Measurements from ENCODE around the gene ADARB2.
"Not testable (repeated sequence)": the region's sequence is repeated elsewhere in the genome, so short reads cannot be mapped to it uniquely, and the experiment has no call there.

The ADARB2 gene

DNA sequence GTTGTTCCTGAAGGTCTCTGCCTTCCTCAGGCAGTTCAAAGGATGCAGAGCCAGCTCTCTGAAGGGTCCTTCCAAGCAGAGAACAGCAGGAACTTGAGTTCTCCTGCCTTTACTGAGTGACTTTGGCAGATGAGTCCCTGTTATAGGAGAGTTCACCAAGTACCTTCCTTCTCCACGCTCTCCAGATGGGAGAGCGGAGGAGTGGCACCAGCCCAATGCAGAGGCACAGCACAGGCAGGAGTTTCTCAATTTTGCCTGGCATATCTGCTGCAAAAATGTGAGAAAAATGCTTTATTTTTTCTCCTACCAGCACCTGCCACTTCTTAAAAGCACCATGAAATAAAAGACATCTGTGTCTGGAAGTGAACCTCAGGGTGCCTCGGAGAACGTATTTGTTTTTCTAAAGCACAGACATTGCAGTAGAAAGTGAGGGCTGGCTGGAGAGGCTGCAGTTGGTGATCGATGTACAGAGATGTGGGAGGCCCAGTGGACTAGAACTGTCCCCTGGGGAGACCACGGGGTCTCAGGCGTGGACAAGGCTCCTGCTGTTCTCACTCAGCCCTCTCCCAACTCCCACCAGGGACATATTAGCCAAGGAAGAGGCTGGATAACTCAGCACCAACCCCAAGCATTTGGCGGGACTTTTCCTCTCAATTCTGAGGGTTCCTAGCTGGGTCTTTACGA lies 506.6 kb downstream of the ADARB2 start:
- DNase-seq, result no peak

DNA sequence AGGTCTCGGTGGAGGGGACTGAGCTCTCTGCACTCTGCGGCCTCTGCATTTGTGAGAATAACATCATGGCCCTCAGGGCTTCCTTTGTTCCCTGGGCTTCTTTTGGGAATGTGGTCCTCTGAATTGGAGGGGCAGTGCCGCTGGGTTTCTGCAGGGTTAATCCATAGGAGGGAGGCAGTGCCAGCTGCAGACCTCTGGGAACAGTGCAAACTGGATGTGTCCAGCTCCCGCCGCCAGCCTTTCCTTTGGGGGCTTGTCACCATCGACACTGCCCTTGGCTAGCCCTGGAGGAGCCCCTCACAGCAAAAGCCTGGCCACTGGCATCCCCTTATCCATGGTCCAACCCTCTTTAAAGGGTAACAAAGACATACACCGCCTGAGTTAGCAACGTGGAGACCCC lies 507.2 kb downstream of the ADARB2 start:
- DNase-seq, result no peak

DNA sequence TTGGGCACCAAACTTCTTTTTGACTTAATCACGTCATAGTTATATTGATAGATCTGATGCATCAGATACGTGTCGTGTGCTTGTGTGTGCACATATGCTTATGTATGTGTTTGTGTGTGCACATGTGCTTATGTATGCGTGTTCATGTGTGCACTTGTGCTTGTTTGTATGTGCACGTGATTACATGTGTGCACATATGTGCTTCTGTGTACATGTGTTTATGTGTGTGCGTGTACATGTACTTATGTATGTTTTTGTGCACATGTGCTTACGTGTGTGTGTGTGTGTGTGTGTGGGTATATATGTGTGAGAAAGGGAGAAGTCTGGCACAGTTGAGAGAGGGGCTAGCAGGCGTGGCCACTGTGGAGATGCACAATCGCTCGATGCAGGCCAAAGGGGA lies 507.8 kb downstream of the ADARB2 start:
- DNase-seq, result no peak

DNA sequence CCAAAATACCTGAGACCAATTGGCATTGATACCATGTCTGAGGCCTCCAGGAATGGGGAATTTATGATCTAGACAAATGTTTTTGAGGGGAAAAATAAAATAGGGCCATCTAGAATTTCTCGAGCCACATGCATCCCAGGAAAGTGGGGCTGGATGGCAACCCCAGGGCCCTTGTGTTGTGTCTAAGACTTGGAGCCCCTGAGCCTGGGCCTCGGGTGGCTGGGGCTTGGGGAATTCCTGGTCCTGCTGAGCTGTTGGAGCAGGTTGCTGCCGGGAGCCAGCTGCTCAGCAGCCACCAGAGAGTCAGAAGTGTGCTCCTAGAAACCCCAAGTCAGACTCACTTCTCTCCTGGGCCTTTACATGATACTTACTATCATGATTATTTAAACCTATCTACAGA lies 508.2 kb downstream of the ADARB2 start:
- DNase-seq, result no peak

DNA sequence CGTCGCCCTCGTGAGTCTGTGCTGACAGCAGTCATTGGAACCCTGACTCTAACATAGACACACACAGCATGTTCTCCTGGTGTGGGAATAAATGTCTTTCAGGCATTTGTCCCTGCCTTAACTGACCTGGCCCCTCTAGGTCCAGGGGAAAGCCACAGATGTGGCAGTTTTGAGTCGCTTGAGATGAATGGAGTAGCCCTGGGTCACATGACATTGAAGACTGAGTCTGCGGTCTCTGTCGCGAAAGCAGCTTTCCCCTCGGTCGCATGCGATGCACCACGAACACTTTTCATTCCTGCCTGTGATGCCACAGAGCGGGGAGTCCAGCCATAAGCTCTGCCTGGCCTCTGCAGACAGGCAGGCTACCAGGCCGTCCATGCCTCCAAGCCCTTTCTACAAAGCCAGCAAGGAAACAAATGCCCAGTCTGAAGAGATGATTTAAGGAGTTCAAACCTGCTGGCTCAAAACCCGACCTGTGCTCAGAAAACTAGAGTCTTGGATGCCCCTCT lies 508.8 kb downstream of the ADARB2 start:
- no peak for DNase-seq

DNA sequence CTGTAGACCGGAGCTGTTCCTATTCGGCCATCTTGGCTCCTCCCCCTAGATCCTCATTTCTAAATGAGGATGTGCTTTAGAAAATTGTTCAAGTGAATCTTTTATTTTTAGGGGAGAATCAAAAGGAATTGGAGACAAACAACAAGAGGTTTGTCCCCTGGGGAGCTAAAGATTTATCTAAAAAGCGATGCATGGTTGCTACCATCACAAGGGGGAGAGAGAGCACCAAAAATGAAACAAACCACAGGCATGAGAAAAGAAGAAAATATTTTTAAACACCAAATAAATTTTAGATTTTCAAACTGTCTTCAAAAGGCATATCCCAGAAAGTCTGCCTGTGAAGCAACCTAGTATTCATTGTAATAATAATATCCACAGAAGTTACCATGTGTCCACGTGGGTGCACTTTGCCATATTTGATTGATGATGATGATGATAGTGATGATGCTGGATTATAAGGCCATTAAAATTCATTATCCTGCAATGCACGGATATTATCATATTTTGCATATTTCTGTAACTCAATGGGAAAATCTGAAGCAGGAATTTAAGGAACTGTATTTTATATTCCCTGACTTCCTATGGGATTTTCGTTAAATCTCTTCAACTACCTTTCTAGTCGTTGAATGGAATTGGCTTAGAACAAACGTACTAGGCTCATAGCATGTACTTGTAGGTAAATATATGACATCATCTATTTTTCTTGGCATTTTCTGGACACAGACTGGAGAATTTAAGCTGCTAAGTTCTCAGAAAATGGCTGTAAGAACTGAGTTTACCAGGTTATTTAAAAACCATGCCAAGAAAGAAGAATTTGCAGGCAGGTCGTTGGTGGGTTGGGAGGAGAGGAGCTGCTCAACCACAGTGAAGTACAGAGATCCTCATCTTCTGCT lies 509.6 kb downstream of the ADARB2 start:
- no peak for DNase-seq

DNA sequence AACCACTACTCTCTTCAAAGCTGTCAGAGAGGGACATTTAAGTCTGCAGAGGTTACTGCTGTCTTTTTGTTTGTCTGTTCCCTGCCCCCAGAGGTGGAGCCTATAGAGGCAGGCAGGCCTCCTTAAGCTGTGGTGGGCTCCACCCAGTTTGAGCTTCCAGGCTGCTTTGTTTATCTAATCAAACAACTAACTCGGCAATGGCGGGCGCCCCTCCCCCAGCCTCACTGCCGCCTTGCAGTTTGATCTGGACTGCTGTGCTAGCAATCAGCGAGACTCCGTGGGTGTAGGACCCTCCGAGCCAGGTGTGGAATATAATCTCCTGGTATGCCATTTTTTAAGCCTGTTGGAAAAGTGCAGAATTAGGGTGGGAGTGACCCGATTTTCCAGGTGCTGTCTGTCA lies 510.4 kb downstream of the ADARB2 start:
- DNase-seq, result not testable (repeated sequence)

DNA sequence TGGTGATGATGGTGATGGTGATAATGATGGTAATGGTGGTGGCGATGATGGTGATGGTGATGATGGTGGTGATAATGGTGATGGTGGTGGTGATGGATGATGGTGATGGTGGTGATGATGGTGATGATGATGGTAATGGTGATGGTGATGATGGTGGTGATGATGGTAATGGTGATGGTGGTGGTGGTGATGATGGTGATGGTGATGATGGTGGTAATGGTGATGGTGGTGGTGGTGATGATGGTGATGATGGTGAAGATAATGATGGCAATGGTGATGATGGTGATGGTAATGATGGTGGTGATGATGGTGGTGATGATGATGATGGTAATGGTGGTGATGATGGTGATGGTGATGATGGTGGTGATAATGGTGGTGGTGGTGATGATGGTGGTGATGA lies 517.5 kb downstream of the ADARB2 start:
- not testable (repeated sequence) for DNase-seq

DNA sequence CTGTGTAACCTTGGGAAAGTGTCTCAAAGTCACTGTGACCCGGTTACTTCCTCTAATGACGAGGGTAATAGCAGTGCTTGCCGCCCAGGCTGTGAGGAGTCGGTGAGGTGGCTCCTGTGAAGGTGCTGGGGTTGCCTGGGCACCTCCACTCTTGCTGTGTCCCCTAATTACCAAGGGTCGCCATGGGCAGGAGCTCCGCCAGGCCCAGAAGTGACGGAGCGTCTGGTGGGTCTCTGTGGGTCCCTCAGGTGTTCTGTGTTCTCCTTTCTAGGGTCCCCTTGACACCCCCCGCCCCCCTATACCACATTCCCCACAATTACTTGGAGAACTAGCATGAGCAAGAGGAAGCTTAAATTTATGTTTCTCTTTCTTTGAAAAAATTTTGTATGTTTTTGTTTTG lies 519.7 kb downstream of the ADARB2 start:
- no peak for DNase-seq

DNA sequence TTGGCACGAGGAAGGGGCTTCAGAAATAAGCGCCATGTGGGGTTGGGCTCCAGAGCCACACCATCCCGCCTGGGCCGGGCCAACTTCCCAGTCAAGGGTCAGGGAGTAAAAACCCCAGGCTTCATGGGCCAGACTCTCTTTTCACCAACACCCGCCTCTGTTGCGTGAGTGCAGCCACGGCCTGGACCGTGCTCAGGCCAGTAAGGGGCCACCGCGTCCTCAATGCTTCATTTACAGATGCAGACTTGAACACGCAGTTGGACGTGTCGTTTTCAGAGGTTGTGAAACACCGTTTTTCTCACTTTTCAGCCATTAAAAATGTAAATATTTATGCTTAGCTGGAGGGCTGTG lies 520.1 kb downstream of the ADARB2 start:
- no peak for DNase-seq

DNA sequence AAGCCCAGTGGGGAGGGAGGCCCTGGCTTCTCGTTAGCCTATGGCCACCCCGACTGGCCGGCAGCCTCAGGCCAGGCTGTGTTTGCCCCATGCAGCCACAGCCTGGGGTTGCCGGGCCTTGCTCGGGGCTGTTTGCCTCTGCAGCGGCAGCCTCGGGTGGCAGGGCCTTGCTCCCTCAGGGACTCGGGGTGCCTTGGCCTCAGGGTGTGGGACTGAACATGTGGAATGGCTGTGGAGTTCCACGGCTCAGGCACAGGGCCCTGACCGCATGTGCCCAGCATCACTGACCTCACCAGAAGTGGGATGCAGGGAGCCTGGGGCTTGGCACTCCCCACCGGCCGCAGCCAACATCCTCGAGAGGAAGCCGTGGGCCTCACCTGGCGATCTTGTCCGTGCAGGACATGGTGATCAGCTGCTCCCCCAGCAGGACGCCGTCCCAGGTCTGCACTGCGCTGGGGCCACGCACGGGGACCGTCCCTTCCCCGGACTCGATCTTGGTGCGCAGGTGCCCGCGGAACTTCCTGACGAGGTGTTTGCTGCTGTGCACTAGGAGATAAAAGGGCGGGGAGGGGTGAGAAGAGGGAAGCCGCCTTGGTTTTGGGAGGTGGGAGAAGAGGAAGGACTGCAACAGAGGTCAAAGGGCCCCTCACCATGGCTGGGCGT lies 520.6 kb downstream of the ADARB2 start:
- DNase-seq, result no peak

DNA sequence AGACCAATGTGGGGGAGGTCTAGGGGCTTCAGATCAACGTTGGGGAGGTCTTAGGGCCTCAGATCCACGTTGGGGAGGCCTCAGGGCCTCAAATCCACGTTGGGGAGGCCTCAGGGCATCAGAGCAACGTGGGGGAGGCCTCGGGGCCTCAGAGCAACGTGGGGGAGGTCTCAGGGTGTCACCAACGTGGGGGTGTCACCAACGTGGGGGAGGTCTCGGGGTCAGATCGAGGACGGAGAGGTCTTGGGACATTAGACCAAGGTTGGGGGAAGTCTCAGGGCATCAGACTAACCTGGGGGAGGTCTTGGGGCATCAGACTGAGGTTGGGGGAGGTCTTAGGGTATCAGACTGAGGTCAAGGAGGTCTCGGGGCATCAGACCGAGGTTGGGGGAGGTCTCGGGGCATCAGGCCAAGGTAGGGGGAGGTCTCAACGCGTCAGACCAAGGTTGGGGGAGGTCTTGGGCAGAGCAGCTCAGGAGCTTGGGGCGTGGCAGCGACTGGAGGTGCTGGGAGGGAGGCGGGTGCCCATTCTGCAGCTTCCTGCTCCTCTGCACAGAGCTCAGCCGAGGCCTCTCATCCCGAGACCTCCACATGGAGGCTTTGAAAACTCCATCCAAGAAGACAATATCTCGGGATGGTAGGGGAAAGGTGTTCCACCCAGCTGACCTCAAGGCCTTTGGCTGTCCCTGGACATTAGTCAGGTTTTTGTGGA lies 521.3 kb downstream of the ADARB2 start:
- DNase-seq, result no peak

DNA sequence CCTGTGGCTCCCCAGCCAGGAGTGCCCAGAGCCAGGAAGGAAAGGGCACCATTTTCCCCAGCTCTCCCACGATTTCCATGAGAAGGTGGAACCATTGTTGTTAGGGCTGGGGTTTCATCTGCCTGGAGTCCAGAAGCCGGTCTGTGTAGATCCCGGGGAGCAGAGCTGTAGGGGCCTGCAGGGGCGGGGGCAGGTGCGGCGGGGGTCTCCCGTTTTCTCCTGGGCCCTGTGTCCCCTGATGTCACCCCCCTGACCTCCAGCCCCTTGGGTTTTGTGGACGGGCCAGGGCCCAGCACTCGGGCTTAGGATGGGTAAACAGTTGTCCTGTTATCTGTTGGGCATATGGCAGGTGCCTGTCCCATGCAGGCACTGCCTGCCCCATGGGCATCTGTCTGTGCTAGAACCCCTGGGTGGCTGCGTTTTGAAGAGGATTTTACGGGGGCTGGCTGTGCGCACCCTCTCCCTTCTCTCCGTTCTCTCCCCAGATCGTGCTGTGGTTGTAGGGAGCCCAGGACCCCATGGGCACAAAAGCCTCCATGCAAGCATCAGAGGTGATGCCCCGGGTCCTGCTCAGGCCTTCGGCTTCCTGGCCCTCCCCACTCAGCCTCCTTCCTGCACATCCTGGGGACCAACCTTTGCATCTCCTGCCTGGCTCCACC lies 522.3 kb downstream of the ADARB2 start:
- DNase-seq, result no peak

DNA sequence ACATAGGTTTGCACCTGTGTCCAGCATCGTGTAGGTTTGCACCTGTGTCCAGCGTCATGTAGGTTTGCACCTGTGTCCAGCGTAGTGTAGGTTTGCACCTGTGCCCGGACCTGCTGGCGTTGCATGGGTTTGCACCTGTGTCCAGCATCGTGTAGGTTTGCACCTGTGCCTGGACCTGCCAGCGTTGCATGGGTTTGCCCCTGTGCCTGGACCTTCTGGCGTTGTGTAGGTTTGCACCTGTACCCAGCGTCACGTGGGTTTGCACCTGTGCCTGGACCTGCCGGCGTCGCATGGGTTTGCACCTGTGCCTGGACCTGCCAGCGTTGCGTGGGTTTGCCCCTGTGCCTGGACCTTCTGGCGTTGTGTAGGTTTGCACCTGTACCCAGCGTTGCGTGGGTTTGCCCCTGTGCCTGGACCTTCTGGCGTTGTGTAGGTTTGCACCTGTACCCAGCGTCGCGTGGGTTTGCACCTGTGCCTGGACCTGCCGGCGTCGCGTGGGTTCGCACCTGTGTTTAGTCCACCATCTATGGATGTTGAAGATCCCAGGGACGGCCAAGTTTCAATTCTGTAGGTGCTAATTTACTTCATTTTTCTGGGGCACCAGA lies 523.2 kb downstream of the ADARB2 start:
- no peak for DNase-seq

DNA sequence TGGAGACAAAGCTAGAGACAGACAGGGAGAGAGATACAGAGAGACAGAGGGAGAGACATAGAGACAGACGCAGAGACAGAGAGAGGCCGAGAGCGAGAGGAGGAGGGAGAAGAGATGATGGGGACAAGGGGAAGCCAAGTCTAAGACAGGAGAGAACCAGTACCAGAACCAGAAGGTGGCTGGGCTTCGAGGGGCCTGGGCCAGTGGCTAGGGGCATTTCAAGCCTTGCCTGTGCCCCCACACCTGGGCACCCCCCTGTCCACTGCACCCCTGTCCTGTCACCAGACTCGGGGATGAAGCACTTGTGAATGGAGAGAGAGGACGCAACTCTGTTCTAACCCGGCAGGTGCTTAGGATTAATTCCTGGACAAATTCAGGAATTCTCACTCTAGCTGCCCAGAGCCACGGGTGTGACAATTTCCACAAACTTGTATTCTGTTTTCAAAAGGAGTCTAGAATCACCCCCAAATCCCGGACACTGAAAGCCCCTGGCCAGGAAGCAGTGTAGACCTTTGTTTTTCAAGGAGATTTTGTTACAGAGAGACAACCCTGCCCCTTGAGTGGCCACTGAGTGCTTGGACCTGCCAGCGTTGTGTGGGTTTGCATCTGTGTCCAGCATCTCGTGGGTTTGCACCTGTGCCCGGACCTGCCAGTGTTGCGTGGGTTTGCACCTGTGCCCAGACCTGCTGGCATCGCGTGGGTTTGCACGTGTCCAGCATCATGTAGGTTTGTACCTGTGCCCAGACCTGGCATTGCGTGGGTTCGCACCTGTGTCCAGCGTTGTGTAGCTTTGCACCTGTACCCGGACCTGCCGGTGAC lies 523.9 kb downstream of the ADARB2 start:
- no peak for DNase-seq

DNA sequence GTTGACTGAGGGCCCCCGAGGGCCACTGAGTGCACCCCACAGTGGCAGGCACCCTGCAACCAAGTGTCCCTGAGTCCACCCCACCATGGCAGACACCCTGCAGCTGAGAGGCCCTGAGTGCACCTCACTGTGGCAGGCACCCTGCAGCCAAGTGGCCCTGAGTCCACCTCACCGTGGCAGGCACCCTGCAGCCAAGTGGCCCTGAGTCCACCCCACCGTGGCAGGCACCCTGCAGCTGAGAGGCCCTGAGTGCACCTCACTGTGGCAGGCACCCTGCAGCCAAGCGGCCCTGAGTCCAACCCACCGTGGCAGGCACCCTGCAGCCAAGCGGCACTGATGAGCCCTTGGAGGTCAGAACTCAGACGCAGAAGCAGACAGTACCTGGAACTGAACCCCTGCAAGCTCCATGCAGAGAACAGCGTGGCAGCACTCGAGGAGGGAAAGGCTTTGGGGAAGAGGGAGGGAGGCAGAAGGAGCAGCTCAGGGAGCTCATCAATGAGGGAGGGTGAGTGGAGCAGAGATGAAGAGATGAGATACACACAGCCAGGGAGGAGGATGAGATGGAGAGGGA lies 524.7 kb downstream of the ADARB2 start:
- no peak for DNase-seq

DNA sequence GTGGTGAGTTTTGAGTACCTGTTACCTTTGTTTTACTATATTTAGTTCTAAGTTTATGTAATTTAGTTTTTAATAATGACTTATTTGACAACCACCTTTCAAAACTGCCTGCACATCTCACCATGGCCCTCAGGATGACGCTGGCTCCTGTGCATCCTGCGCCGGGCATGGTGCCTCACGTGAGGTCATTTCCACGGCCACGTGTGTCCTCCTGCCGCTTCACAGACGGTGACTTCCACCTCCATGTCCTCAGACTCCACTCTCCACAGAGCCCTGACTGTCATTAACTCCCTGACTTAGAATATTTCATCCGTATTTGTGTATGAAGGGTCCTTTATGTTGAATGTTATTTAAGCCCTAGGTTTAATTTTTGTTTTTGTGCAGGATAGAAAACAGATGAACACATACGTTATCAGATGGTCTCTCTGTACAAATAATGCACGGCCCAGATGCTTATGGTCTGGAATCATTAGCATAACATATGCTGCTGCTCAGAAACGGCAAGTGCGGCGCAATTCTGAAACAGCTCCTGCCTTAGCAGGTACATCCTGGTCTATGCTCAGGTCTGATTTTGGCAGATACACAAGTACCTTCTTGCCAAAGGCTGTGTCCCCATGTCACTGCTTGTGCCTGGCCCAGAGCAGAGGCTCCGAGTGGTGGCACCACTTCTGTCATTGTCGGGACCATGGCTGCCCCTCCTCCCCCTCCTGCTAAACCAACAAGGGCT lies 525.3 kb downstream of the ADARB2 start:
- no peak for DNase-seq

DNA sequence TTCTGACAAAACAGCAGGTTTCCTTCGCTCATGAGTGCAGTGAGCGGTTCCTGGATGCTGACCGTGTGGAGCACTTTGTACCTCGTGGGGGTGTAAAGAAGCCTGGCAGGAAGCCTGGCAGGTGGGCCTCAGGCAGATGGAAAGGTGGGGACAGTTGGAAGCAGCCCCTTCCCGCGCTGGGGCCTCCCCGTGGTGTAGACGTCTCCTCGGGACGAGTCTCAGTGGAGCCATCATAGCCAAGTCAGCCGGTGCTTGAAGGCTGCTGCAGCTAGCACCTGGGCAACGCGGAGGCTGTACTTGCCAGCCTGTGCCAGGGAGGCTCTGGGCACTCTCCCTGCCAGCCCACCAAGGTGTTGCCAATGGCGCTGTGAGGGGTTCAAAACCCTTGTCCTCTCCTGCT lies 526.7 kb downstream of the ADARB2 start:
- DNase-seq, result no peak

DNA sequence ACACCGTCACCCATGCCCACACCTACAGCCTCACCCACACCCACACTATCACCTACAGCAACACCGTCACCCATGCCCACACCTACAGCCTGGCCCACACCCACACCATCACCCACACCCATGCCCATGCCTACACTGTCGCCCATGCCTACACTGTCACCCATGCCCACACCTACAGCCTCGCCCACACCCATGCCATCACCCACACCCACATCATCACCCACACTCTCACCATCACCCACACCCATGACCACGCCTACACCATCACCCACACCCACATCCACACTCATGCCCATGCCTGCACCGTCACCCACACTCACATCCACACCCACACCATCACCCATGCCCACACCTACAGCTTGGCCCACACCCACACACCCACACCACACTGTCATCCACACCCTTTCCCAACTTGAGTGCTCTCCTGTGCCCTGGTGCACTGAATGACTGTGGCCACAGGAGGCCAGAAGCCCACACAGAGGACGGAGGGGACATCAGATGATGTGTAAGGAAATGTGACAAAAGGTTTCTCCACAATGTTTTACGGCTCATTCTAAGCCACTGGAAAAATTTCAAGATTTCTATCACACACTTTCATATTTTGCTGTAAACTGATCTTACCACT lies 527.9 kb downstream of the ADARB2 start:
- no peak for DNase-seq

All from NCI-H2081 treated with DMSO at 0.1 percent for 48 hours (cell line).